H9 (cell line): ENCODE results near the gene SNTG2. TPM values are rescaled to one million over a fixed set of nuclear protein-coding genes. Genes with fewer than 3 reads are reported as not detected.

Experiments
- DNase-seq: peaks from one replicate; pipeline ENCODE4 v3.0.0-alpha.2; 2017
- H2AFZ ChIP-seq: one replicate; pipeline ENCODE4 v1.6.1; 2013; ENCODE audit warnings: mild to moderate bottlenecking, low read length, control low read depth, moderate library complexity
- H2AK5ac ChIP-seq: 2 replicates; pipeline ENCODE4 v1.6.1; 2013; ENCODE audit warnings: low read length, control low read depth, mixed read lengths; ENCODE audit not compliant: insufficient read length
- H2BK120ac ChIP-seq: one replicate; pipeline ENCODE4 v1.6.1; 2013; ENCODE audit warnings: low read depth, mild to moderate bottlenecking, low read length, control low read depth, inconsistent platforms; ENCODE audit not compliant: poor library complexity, severe bottlenecking
- H2BK12ac ChIP-seq: 2 replicates; pipeline ENCODE4 v1.6.1; 2013; ENCODE audit warnings: low read length, control low read depth, mixed read lengths, low read depth; ENCODE audit not compliant: insufficient read length
- H2BK15ac ChIP-seq: 2 replicates; pipeline ENCODE4 v1.6.1; 2013; ENCODE audit warnings: low read depth, low read length, control low read depth
- H2BK20ac ChIP-seq: one replicate; pipeline ENCODE4 v1.6.1; 2013; ENCODE audit warnings: low read depth, mild to moderate bottlenecking, low read length, control low read depth, inconsistent platforms; ENCODE audit not compliant: poor library complexity, severe bottlenecking
- H2BK5ac ChIP-seq: 2 replicates; pipeline ENCODE4 v1.6.1; 2013; ENCODE audit warnings: low read length, control low read depth, mixed read lengths; ENCODE audit not compliant: insufficient read length
- H3K14ac ChIP-seq: 2 replicates; pipeline ENCODE4 v1.6.1; 2013; ENCODE audit warnings: low read length, control low read depth; ENCODE audit not compliant: insufficient read depth
- H3K18ac ChIP-seq: 2 replicates; pipeline ENCODE4 v1.6.1; 2013; ENCODE audit warnings: low read depth, mild to moderate bottlenecking, mixed read lengths, low read length, control low read depth; ENCODE audit not compliant: insufficient read length
- H3K23ac ChIP-seq: 2 replicates; pipeline ENCODE4 v1.6.1; 2013; ENCODE audit warnings: low read length, control low read depth, mixed read lengths, low read depth; ENCODE audit not compliant: insufficient read length
- H3K23me2 ChIP-seq: 2 replicates; pipeline ENCODE4 v1.6.1; 2013; ENCODE audit warnings: low read depth, mild to moderate bottlenecking, mixed read lengths, low read length, control low read depth; ENCODE audit not compliant: insufficient read length, poor library complexity, severe bottlenecking
- H3K27ac ChIP-seq: 2 replicates; pipeline ENCODE4 v1.5.1; 2013; ENCODE audit warnings: low read length, control low read depth, mixed read lengths, low read depth; ENCODE audit not compliant: insufficient read length
- H3K27me3 ChIP-seq: 2 replicates; pipeline ENCODE4 v1.6.1; 2013; ENCODE audit warnings: low read length, control low read depth, inconsistent platforms; ENCODE audit not compliant: insufficient read depth
- H3K4ac ChIP-seq: 2 replicates; pipeline ENCODE4 v1.6.1; 2013; ENCODE audit warnings: low read depth, mild to moderate bottlenecking, control low read depth, inconsistent platforms, low read length, moderate library complexity
- H3K4me1 ChIP-seq: 2 replicates; pipeline ENCODE4 v1.6.1; 2013; ENCODE audit warnings: low read length, control low read depth, inconsistent platforms; ENCODE audit not compliant: insufficient read depth
- H3K4me2 ChIP-seq: 2 replicates; pipeline ENCODE4 v1.6.1; 2013; ENCODE audit warnings: low read length, control low read depth, mixed read lengths; ENCODE audit not compliant: insufficient read length, insufficient read depth
- H3K56ac ChIP-seq: 2 replicates; pipeline ENCODE4 v1.6.1; 2013; ENCODE audit warnings: low read depth, mild to moderate bottlenecking, mixed read lengths, low read length, control low read depth; ENCODE audit not compliant: insufficient read length
- H3K79me1 ChIP-seq: 2 replicates; pipeline ENCODE4 v1.6.1; 2013; ENCODE audit warnings: low read depth, mild to moderate bottlenecking, moderate library complexity, low read length, control low read depth, inconsistent platforms; ENCODE audit not compliant: insufficient read depth, poor library complexity, severe bottlenecking
- H3K79me2 ChIP-seq: 2 replicates; pipeline ENCODE4 v1.6.1; 2013; ENCODE audit warnings: low read length, control low read depth, inconsistent platforms; ENCODE audit not compliant: insufficient read depth
- H3K9ac ChIP-seq: 2 replicates; pipeline ENCODE4 v1.6.1; 2013; ENCODE audit warnings: low read length, control low read depth, mixed read lengths; ENCODE audit not compliant: insufficient read length; ENCODE audit errors: extremely low read depth
- H3K9me3 ChIP-seq: one replicate; pipeline ENCODE4 v1.6.1; 2013; ENCODE audit warnings: low read depth, low read length, inconsistent platforms; ENCODE audit not compliant: control insufficient read depth
- H3T11ph ChIP-seq: one replicate; pipeline ENCODE4 v1.6.1; 2013; ENCODE audit warnings: mild to moderate bottlenecking, low read length, control low read depth, inconsistent platforms
- H4K20me1 ChIP-seq: one replicate; pipeline ENCODE4 v1.6.1; 2013; ENCODE audit not compliant: control insufficient read depth, insufficient read length, insufficient read depth
- H4K5ac ChIP-seq: 2 replicates; pipeline ENCODE4 v1.6.1; 2013; ENCODE audit warnings: low read depth, mild to moderate bottlenecking, mixed read lengths, low read length, control low read depth; ENCODE audit not compliant: insufficient read length
- H4K8ac ChIP-seq: replicated peaks from 2 replicates; pipeline ENCODE4 v1.6.1; 2013; ENCODE audit warnings: low read length, control low read depth, mixed read lengths, low read depth; ENCODE audit not compliant: insufficient read length
- H4K91ac ChIP-seq: 2 replicates; pipeline ENCODE4 v1.6.1; 2013; ENCODE audit warnings: low read depth, mild to moderate bottlenecking, moderate library complexity, mixed read lengths, low read length, control low read depth; ENCODE audit not compliant: insufficient read length
- H3K27ac Mint-ChIP-seq, 3 experiments: 2 replicates in 2 of 3; 3 replicates in 1 of 3; pipeline ENCODE4 v1.8.0; 2020 to 2021; ENCODE audit warnings: mixed read lengths in 3 of 3, mild to moderate bottlenecking in 1 of 3, moderate library complexity in 1 of 3
- H3K27me3 Mint-ChIP-seq: 2 replicates; pipeline ENCODE4 v1.8.0; 2021; ENCODE audit warnings: low read depth, mild to moderate bottlenecking, moderate library complexity, mixed read lengths
- H3K36me3 Mint-ChIP-seq, 3 experiments: 2 replicates in 2 of 3; 3 replicates in 1 of 3; pipeline ENCODE4 v1.8.0; 2020 to 2021; ENCODE audit warnings: low read depth in 3 of 3, mixed read lengths in 3 of 3; ENCODE audit not compliant: insufficient read depth in 1 of 3
- H3K4me1 Mint-ChIP-seq, 2 experiments: 2 replicates each; pipeline ENCODE4 v1.8.0; 2020; ENCODE audit warnings: mixed read lengths in 2 of 2
- H3K4me3 Mint-ChIP-seq, 2 experiments: 2 replicates in 1 of 2; 3 replicates in 1 of 2; pipeline ENCODE4 v1.8.0; 2020 to 2021; ENCODE audit warnings: mild to moderate bottlenecking in 2 of 2, mixed read lengths in 2 of 2, moderate library complexity in 1 of 2
- H3K9me3 Mint-ChIP-seq, 2 experiments: 2 replicates in 1 of 2; 3 replicates in 1 of 2; pipeline ENCODE4 v1.8.0; 2020; ENCODE audit warnings: mild to moderate bottlenecking in 2 of 2, mixed read lengths in 2 of 2, moderate library complexity in 1 of 2
- CTCF ChIP-seq: fragments of 200-600 bp; sonication (generic); conservative IDR thresholded peaks from 3 replicates; pipeline ENCODE4 v1.8.0; 2021; ENCODE audit warnings: antibody characterized with exemption, mild to moderate bottlenecking
- WGBS: extraction: QIAGEN DNeasy Blood & Tissue Kit; methylation state at CpG from one replicate; pipeline ENCODE4 v1.1.7; 2013; ENCODE audit warnings: missing lambda C conversion rate, low lambda C conversion rate, mixed read lengths; ENCODE audit not compliant: insufficient read length; ENCODE audit errors: extremely low coverage; 5-methylcytosine and 5-hydroxymethylcytosine counted together
- total RNA-seq: library from RNA; stranded (reverse); gene quantifications from 2 replicates; pipeline ENCODE4 v1.2.1, GENCODE V29; 2021

SNTG2 gene
- total RNA-seq, 1 experiment from 2014 or later = 13.2 TPM

DNA sequence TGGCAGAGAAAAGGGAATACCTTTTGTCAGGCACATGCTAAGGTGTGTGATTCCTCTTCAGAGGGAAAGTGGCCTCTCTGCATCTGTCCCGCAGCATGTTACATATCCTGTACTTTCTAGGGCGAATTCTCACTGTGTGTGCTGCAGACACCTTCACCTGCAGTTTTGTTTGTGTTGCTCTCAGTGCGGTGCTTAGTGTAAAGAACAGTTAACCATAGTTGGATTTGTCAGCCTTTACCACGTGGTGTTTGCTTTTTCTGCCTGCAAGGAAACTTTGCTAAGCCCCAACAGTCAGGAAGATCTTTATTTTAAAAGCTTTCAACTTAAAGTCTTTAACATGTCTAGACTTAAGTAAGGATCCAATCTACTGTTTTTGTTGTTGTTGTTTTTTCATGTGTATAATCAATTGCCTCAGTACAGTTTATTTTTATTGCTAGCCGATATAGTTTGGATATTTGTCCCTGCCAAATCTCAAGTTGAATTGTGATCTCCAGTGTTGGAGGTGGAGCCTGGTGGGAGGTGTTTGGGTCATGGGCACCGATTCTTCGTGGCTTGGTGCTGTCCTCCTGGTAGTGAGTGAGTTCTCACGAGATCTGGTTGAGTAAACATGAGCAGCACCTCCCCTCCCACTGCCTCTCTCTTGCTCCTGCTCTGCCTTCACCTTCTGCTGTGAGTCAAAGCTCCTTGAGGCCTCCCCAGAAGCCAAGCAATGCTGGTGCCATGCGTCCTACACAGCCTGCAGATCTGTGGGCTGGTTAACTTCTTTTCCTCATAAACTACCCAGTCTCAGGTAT is 90.6 kb downstream of the SNTG2 start:
- Histone ChIP-seq H2BK120ac (no peak overlapping the region), H3K27me3 (no peaks in the 10 kb centered on the region), H2BK12ac (no peak overlapping the region), H3K18ac (no peak overlapping the region), H3K9me3 (peaks cover 12% of the 10 kb centered on the region), H4K8ac (no peak overlapping the region), H4K91ac (no peak overlapping the region), H2BK15ac (no peak overlapping the region), H3K9ac (no peak overlapping the region), H2AFZ (no peak overlapping the region), H2AK5ac (no peak overlapping the region), H2BK5ac (no peak overlapping the region), H2BK20ac (no peak overlapping the region), H4K5ac (no peak overlapping the region), H3K56ac (no peak overlapping the region), H3K4me1 (no peaks in the 10 kb centered on the region), H3K14ac (no peak overlapping the region), H3K23ac (no peak overlapping the region), H3K23me2 (no peaks in the 10 kb centered on the region), H3K4me2 (no peak overlapping the region), H3T11ph (no peak overlapping the region), H3K79me2 (peaks cover 3% of the 10 kb centered on the region; the same call in 1 of the 2 replicates), H4K20me1 (no peaks in the 10 kb centered on the region), H3K4ac (no peak overlapping the region), H3K79me1 (peaks cover 4% of the 10 kb centered on the region), H3K27ac (no peak overlapping the region)
- H3K4me3 Mint-ChIP-seq = no peak overlapping the region
- H3K9me3 Mint-ChIP-seq = peaks cover 42 to 48% of the 10 kb centered on the region in 2 experiments
- WGBS = no CpG with 5 or more reads among the region's 9 CpGs
- H3K4me1 Mint-ChIP-seq = peaks cover 16 to 19% of the 10 kb centered on the region in 2 experiments
- peaks cover 5% of the 10 kb centered on the region; the same call in 1 of the 2 replicates for H3K27me3 Mint-ChIP-seq
- no peak overlapping the region; a peak in 1 of 7 replicates for H3K27ac Mint-ChIP-seq
- H3K36me3 Mint-ChIP-seq = peaks cover 46 to 67% (median 56%) of the 10 kb centered on the region in 3 experiments
- TF ChIP-seq CTCF = no peak
- no peak for DNase-seq
